Stimulated activated effector memory CD8-positive, alpha-beta T cell treated with anti-CD3 and anti-CD28 coated beads, Interleukin-12 subunit alpha, Interleukin-12 subunit beta, amount 100 ng/mL, for 72 hours (primary cell): ENCODE results near the gene ABCB4.

Source experiments
- ATAC-seq: fragments of 150-1000 bp; cut with Tn5 transposase; 2 replicates; pipeline ENCODE4 v1.10.0; 2021
- DNase-seq, 2 donors: peaks; one replicate each; pipeline ENCODE4 v3.0.0; 2021 to 2022; ENCODE audit warnings: low spot score in 2 of 2
- H3K27ac Mint-ChIP-seq: one replicate; pipeline ENCODE4 v1.8.0; 2022; ENCODE audit warnings: mild to moderate bottlenecking, mixed read lengths
- H3K36me3 Mint-ChIP-seq: one replicate; pipeline ENCODE4 v1.8.0; 2022; ENCODE audit warnings: mild to moderate bottlenecking, mixed read lengths
- H3K4me1 Mint-ChIP-seq: one replicate; pipeline ENCODE4 v1.8.0; 2022; ENCODE audit warnings: mixed read lengths
- H3K4me3 Mint-ChIP-seq: one replicate; pipeline ENCODE4 v1.8.0; 2022; ENCODE audit warnings: mild to moderate bottlenecking, mixed read lengths
- H3K9me3 Mint-ChIP-seq: one replicate; pipeline ENCODE4 v1.8.0; 2022; ENCODE audit warnings: mixed read lengths

The ABCB4 gene

DNA sequence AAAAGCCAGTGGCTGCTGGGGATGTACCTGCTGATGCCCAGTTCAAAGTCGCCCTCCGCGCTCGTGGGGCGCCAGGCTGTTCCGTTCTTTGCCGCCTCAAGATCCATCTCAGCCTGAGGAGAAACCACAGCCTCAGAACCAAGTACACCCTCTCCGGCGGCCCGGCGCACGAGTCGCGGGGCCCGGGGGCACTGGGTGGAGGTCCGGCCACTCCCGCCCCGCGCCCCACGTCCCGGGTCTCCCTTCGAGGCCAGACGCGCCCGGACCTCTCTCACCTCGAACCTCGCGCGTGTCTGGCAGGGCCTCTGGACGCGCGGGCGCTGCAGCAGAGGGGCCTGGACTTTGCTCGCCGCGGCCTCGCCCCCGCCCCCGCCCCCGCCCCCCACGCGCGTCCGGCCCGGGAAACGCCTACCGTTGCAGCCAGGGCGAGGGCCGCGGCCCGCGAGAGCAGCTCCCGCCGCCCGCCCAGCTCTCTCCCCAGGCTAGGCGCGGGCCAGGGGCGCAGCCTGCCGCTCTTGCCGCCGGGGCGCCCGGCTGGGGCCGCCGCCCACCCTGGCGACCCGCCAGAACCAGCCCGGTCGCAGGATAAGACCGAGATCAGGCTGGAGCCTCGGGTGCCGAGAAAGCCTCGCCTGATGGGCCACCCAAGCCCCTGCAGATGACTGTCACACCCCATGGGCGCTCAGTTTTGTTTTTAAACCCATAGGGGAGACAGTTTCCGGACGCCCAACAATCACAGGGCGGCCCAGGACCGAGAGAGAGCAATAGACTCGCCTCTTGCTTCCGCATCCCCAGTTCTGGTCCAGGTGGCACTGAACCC is at the start of gene ABCB4:
ABCB4 (minus strand) TSS at position 322 of the 820 bp plus-strand sequence; CDS start at position 107, 215 bp downstream.
- Mint-ChIP-seq H3K9me3 (no peaks in the 10 kb centered on the region), H3K4me1 (peaks cover 12% of the 10 kb centered on the region), H3K36me3 (no peaks in the 10 kb centered on the region), H3K27ac (peak within 1 kb of the TSS; percentile 36), H3K4me3 (peak within 1 kb of the TSS; percentile 66)
- DNase-seq (peak in 1 of 2 donors; percentile 49), ATAC-seq (peak; percentile 58)

- no peak for ATAC-seq
- H3K4me1 Mint-ChIP-seq: peaks cover 8% of the 10 kb centered on the region
- H3K4me3 Mint-ChIP-seq: no peak overlapping the region
- no peak overlapping the region for H3K27ac Mint-ChIP-seq
- H3K9me3 Mint-ChIP-seq: no peaks in the 10 kb centered on the region
- DNase-seq: no peak
- H3K36me3 Mint-ChIP-seq: peaks cover 46% of the 10 kb centered on the region
These were observed 43.3 kb upstream of the ABCB4 start for GRCh38 chr7:87518735-87519134.

- no peak overlapping the region for H3K4me3 Mint-ChIP-seq
- H3K36me3 Mint-ChIP-seq: peaks cover 42% of the 10 kb centered on the region
- DNase-seq (no peak), ATAC-seq (no peak)
- H3K4me1 Mint-ChIP-seq: peaks cover 8% of the 10 kb centered on the region
- no peak overlapping the region for H3K27ac Mint-ChIP-seq
- no peaks in the 10 kb centered on the region for H3K9me3 Mint-ChIP-seq
These were observed 42.4 kb upstream of the ABCB4 start for GRCh38 chr7:87517891-87518290.

DNA sequence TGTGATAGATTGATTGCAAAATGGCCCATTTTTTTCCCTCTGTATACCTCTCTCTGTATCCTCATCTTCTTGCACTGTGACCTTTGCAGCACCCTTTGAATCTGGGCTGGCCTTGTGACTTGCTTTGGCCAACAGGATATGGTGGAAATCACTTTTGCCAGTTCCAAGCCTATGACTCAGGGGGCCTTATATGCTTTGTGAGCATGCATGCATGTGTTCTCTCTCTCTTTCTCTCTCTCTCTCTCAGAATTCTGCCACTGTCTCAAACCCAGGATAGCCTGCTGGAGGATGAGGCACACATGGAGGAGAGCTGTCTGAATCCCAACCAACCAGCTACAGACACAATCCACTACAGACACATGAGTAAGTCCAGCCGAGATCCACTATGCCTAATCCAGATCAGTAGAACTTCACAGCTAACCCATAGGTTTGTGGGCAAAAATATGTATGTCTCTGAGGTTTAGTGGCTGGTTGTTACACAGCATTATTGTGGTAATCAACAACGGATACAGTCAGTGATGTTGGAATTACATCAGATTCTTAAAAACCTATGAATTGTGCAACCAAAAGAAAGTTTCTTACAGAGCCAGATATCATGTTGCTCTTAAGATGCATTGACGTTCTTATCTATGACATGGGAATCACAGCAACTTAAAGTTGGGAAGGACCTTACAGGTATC is 41.8 kb upstream of the ABCB4 start:
- Mint-ChIP-seq H3K9me3 (no peaks in the 10 kb centered on the region), H3K4me1 (peaks cover 7% of the 10 kb centered on the region), H3K27ac (no peak overlapping the region), H3K36me3 (peaks cover 43% of the 10 kb centered on the region), H3K4me3 (no peak overlapping the region)
- no peak for ATAC-seq
- no peak for DNase-seq

DNA sequence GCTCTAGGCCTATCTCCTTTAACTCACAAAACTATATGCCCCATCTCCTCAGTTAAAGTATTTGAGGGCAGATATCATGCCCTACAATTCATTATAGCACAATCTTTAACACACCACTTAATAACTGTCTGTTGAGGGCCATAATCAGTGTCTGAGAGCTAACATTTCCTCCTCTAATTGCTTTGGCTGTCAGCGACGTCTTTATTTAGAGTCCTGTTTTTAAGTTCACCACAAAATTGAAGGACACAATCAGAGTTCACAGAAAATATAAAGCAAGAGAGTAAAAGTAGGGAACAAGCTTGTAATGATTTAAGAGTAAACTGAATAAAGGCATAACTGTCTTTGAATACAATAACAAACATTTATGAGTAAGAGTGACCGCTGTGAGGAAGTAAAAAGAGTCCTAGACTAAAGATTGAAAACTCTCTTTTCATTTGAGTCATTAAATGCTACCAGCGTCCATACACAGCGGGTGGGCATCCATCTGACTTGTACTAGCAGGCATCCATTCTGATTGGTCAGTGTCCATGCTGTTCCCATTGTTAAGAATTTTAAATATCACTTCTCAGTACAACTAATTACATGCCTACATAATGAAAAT is 38.4 kb upstream of the ABCB4 start:
- ATAC-seq (no peak), DNase-seq (no peak)

GRCh38 chr7:87512906-87513305 is 37.4 kb upstream of the ABCB4 start:
- Mint-ChIP-seq H3K4me3 (no peak overlapping the region), H3K36me3 (peaks cover 51% of the 10 kb centered on the region), H3K4me1 (peaks cover 10% of the 10 kb centered on the region), H3K27ac (no peak overlapping the region), H3K9me3 (no peaks in the 10 kb centered on the region)
- no peak for DNase-seq
- ATAC-seq: no peak

More for the DNA sequence above, 38.4 kb upstream of the ABCB4 start:
- Mint-ChIP-seq H3K9me3 (no peaks in the 10 kb centered on the region), H3K4me3 (no peak overlapping the region), H3K36me3 (peaks cover 50% of the 10 kb centered on the region), H3K27ac (no peak overlapping the region), H3K4me1 (peaks cover 10% of the 10 kb centered on the region)

GRCh38 chr7:87511510-87511909 is 36.0 kb upstream of the ABCB4 start:
- Mint-ChIP-seq H3K36me3 (peaks cover 63% of the 10 kb centered on the region), H3K27ac (no peak overlapping the region), H3K4me1 (peaks cover 10% of the 10 kb centered on the region), H3K4me3 (no peak overlapping the region), H3K9me3 (no peaks in the 10 kb centered on the region)
- DNase-seq (no peak), ATAC-seq (peak; percentile 52)

DNA sequence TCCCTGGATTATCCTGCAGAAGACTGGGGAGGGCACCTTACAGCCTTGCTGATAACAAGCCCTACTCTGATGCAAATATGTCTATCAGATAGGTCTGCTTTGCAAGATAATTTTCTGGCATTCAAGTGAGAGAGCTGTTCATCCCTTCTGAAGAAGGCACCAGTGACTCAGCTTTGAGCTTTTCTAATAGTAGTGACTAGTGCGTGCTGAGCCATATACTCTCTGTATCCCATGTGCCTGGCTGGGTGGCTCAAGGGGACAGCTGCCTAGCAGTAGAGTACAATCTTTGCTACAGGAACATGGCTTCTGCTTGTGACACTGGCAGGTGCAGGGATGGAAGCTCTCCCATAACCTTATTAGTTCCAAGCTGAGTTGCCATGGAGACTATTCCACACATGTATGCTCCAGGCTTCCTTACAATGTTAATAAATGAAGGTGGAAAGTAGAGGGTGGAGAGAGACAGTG is 35.0 kb upstream of the ABCB4 start:
- H3K4me3 Mint-ChIP-seq: no peak overlapping the region
- peak; percentile 48 for ATAC-seq
- peak overlapping the region; percentile 43 for H3K27ac Mint-ChIP-seq

GRCh38 chr7:87507446-87507845 is 32.0 kb upstream of the ABCB4 start:
- H3K27ac Mint-ChIP-seq: peak overlapping the region; percentile 29
- no peak overlapping the region for H3K4me3 Mint-ChIP-seq
- peaks cover 59% of the 10 kb centered on the region for H3K36me3 Mint-ChIP-seq
- no peaks in the 10 kb centered on the region for H3K9me3 Mint-ChIP-seq
- H3K4me1 Mint-ChIP-seq: peaks cover 10% of the 10 kb centered on the region
- ATAC-seq: no peak
- no peak for DNase-seq

More for the DNA sequence above, 35.0 kb upstream of the ABCB4 start:
- no peak for DNase-seq
- peaks cover 10% of the 10 kb centered on the region for H3K4me1 Mint-ChIP-seq
- peaks cover 63% of the 10 kb centered on the region for H3K36me3 Mint-ChIP-seq
- no peaks in the 10 kb centered on the region for H3K9me3 Mint-ChIP-seq

GRCh38 chr7:87506246-87507180 is 31.0 kb upstream of the ABCB4 start:
- H3K4me1 Mint-ChIP-seq: peaks cover 6% of the 10 kb centered on the region
- H3K36me3 Mint-ChIP-seq: peaks cover 50% of the 10 kb centered on the region
- H3K9me3 Mint-ChIP-seq: no peaks in the 10 kb centered on the region
- DNase-seq (no peak), ATAC-seq (no peak)
- H3K27ac Mint-ChIP-seq: peak overlapping the region; percentile 29
- no peak overlapping the region for H3K4me3 Mint-ChIP-seq

- Mint-ChIP-seq H3K27ac (no peak overlapping the region), H3K36me3 (peaks cover 45% of the 10 kb centered on the region), H3K9me3 (no peaks in the 10 kb centered on the region), H3K4me1 (peaks cover 3% of the 10 kb centered on the region), H3K4me3 (no peak overlapping the region)
- DNase-seq (no peak), ATAC-seq (no peak)
These were observed 30.2 kb upstream of the ABCB4 start for GRCh38 chr7:87505557-87506245.

GRCh38 chr7:87505122-87505521 is 29.6 kb upstream of the ABCB4 start:
- H3K4me3 Mint-ChIP-seq: no peak overlapping the region
- H3K36me3 Mint-ChIP-seq: peaks cover 47% of the 10 kb centered on the region
- no peak for ATAC-seq
- no peaks in the 10 kb centered on the region for H3K4me1 Mint-ChIP-seq
- H3K27ac Mint-ChIP-seq: no peak overlapping the region
- no peaks in the 10 kb centered on the region for H3K9me3 Mint-ChIP-seq
- no peak for DNase-seq

GRCh38 chr7:87499494-87499893 is 24.0 kb upstream of the ABCB4 start:
- H3K9me3 Mint-ChIP-seq: peaks cover 2% of the 10 kb centered on the region
- H3K4me1 Mint-ChIP-seq: no peaks in the 10 kb centered on the region
- H3K4me3 Mint-ChIP-seq: no peak overlapping the region
- H3K36me3 Mint-ChIP-seq: peaks cover 13% of the 10 kb centered on the region
- H3K27ac Mint-ChIP-seq: no peak overlapping the region
- DNase-seq: no peak
- ATAC-seq: no peak

- H3K4me1 Mint-ChIP-seq: no peaks in the 10 kb centered on the region
- DNase-seq: no peak
- peaks cover 6% of the 10 kb centered on the region for H3K9me3 Mint-ChIP-seq
- peaks cover 8% of the 10 kb centered on the region for H3K36me3 Mint-ChIP-seq
- ATAC-seq: no peak
- no peak overlapping the region for H3K27ac Mint-ChIP-seq
- H3K4me3 Mint-ChIP-seq: no peak overlapping the region
These were observed 23.4 kb upstream of the ABCB4 start for GRCh38 chr7:87498893-87499292.
